ENCODE measurements around the gene MGA.

Gene MGA

GRCh38 chr15:41789662-41790061 is 129.5 kb downstream of the MGA start:
- DNase-seq: no peak

- DNase-seq: no peak
Observed at GRCh38 chr15:41790169-41790568, 130.0 kb downstream of the MGA start.

GRCh38 chr15:41790756-41791546 is 130.7 kb downstream of the MGA start:
- no peak for DNase-seq

- no peak for DNase-seq
Observed at GRCh38 chr15:41791547-41791937, 131.3 kb downstream of the MGA start.

GRCh38 chr15:41792000-41792637 is 131.9 kb downstream of the MGA start:
- no peak for DNase-seq

GRCh38 chr15:41794081-41794480 is 133.9 kb downstream of the MGA start:
- DNase-seq: no peak

- DNase-seq: no peak
Observed at GRCh38 chr15:41795996-41796856, 136.0 kb downstream of the MGA start.

- no peak for DNase-seq
Observed at GRCh38 chr15:41797201-41797944, 137.2 kb downstream of the MGA start.

GRCh38 chr15:41798607-41799487 is 138.6 kb downstream of the MGA start:
- no peak for DNase-seq

- no peak for DNase-seq
Observed at GRCh38 chr15:41799488-41799805, 139.2 kb downstream of the MGA start.

- no peak for DNase-seq
Observed at GRCh38 chr15:41801185-41801584, 141.0 kb downstream of the MGA start.

- no peak for DNase-seq
Observed at GRCh38 chr15:41801850-41802455, 141.7 kb downstream of the MGA start.

GRCh38 chr15:41804361-41804760 is 144.2 kb downstream of the MGA start:
- DNase-seq: no peak

- DNase-seq: no peak
Observed at GRCh38 chr15:41804916-41805666, 144.9 kb downstream of the MGA start.

- no peak for DNase-seq
Observed at GRCh38 chr15:41805711-41806110, 145.5 kb downstream of the MGA start.

- no peak for DNase-seq
Observed at GRCh38 chr15:41806291-41807181, 146.3 kb downstream of the MGA start.

- DNase-seq: no peak
Observed at GRCh38 chr15:41809121-41809520, 148.9 kb downstream of the MGA start.

- no peak for DNase-seq
Observed at GRCh38 chr15:41809526-41810220, 149.5 kb downstream of the MGA start.
